Trophoblast cell (in vitro differentiated cells and primary cell): ENCODE data around the gene PWWP2B.

Experiments used
- DNase-seq, 2 donors: peaks; one replicate each; pipeline ENCODE4 v3.0.0-alpha.2; 2016
- H2AFZ ChIP-seq: 2 replicates; pipeline ENCODE4 v1.6.1; 2013; ENCODE audit warnings: low read length, moderate library complexity, mild to moderate bottlenecking; ENCODE audit not compliant: insufficient read depth, poor library complexity
- H2AK5ac ChIP-seq: 2 replicates; pipeline ENCODE4 v1.6.1; 2013; ENCODE audit warnings: mild to moderate bottlenecking, low read length
- H2BK120ac ChIP-seq: 2 replicates; pipeline ENCODE4 v1.6.1; 2013; ENCODE audit warnings: low read length, mild to moderate bottlenecking, moderate library complexity; ENCODE audit not compliant: insufficient read depth, poor library complexity
- H2BK12ac ChIP-seq: 2 replicates; pipeline ENCODE4 v1.6.1; 2013; ENCODE audit warnings: mild to moderate bottlenecking, low read length, moderate library complexity
- H2BK5ac ChIP-seq: 2 replicates; pipeline ENCODE4 v1.6.1; 2013; ENCODE audit warnings: low read length, low read depth, moderate library complexity, mild to moderate bottlenecking; ENCODE audit not compliant: poor library complexity
- H3K14ac ChIP-seq: 2 replicates; pipeline ENCODE4 v1.6.1; 2013; ENCODE audit warnings: mild to moderate bottlenecking, low read length
- H3K18ac ChIP-seq: 2 replicates; pipeline ENCODE4 v1.6.1; 2013; ENCODE audit warnings: mild to moderate bottlenecking, low read length
- H3K23ac ChIP-seq: 2 replicates; pipeline ENCODE4 v1.6.1; 2013; ENCODE audit warnings: low read length
- H3K27ac ChIP-seq: 2 replicates; pipeline ENCODE4 v1.5.1; 2013; ENCODE audit warnings: low read depth, mild to moderate bottlenecking, inconsistent platforms, low read length, moderate library complexity
- H3K27me3 ChIP-seq: 2 replicates; pipeline ENCODE4 v1.6.1; 2013; ENCODE audit warnings: inconsistent platforms, mild to moderate bottlenecking, low read length, moderate library complexity; ENCODE audit not compliant: insufficient read depth
- H3K36me3 ChIP-seq, 2 experiments: 1 replicate in 1 of 2; 2 replicates in 1 of 2; pipeline ENCODE4 v1.6.1; 2013; ENCODE audit warnings: low read length in 2 of 2, mild to moderate bottlenecking in 2 of 2, moderate library complexity in 1 of 2; ENCODE audit not compliant: insufficient read depth in 2 of 2, control insufficient read depth in 1 of 2
- H3K4ac ChIP-seq: 2 replicates; pipeline ENCODE4 v1.6.1; 2013; ENCODE audit warnings: low read depth, mild to moderate bottlenecking, low read length, moderate library complexity
- H3K4me1 ChIP-seq, 2 experiments: 1 replicate in 1 of 2; 2 replicates in 1 of 2; pipeline ENCODE4 v1.6.1; 2013; ENCODE audit warnings: low read length in 2 of 2, mild to moderate bottlenecking in 2 of 2, moderate library complexity in 1 of 2; ENCODE audit not compliant: insufficient read depth in 2 of 2, control insufficient read depth in 1 of 2
- H3K4me2 ChIP-seq: 2 replicates; pipeline ENCODE4 v1.6.1; 2013; ENCODE audit warnings: inconsistent platforms, mild to moderate bottlenecking, low read length, moderate library complexity
- H3K4me3 ChIP-seq: 2 replicates; pipeline ENCODE4 v1.5.1; 2013; ENCODE audit warnings: mild to moderate bottlenecking, low read depth, low read length, inconsistent platforms
- H3K79me1 ChIP-seq: one replicate; pipeline ENCODE4 v1.6.1; 2013; ENCODE audit warnings: low read length
- H3K79me2 ChIP-seq: 2 replicates; pipeline ENCODE4 v1.6.1; 2013; ENCODE audit warnings: low read length, mild to moderate bottlenecking; ENCODE audit not compliant: control insufficient read depth, insufficient read depth, poor library complexity
- H3K9ac ChIP-seq: 2 replicates; pipeline ENCODE4 v1.6.1; 2013; ENCODE audit warnings: mild to moderate bottlenecking, low read length
- H3K9me3 ChIP-seq: 2 replicates; pipeline ENCODE4 v1.6.1; 2013; ENCODE audit warnings: low read depth, mild to moderate bottlenecking, control low read depth, inconsistent platforms, low read length; ENCODE audit not compliant: insufficient read depth
- H4K12ac ChIP-seq: 2 replicates; pipeline ENCODE4 v1.6.1; 2013; ENCODE audit warnings: low read depth, mild to moderate bottlenecking, low read length, moderate library complexity
- H4K8ac ChIP-seq: 2 replicates; pipeline ENCODE4 v1.6.1; 2013; ENCODE audit warnings: low read depth, mild to moderate bottlenecking, low read length, moderate library complexity
- H4K91ac ChIP-seq: one replicate; pipeline ENCODE4 v1.6.1; 2013; ENCODE audit warnings: low read depth, mild to moderate bottlenecking, low read length, moderate library complexity
- WGBS: extraction: QIAGEN DNeasy Blood & Tissue Kit; methylation state at CpG from one replicate; pipeline ENCODE4 v1.1.7; 2013; ENCODE audit warnings: missing lambda C conversion rate; ENCODE audit not compliant: insufficient read length, insufficient coverage; ENCODE audit errors: extremely low coverage; 5-methylcytosine and 5-hydroxymethylcytosine counted together

PWWP2B gene

DNA sequence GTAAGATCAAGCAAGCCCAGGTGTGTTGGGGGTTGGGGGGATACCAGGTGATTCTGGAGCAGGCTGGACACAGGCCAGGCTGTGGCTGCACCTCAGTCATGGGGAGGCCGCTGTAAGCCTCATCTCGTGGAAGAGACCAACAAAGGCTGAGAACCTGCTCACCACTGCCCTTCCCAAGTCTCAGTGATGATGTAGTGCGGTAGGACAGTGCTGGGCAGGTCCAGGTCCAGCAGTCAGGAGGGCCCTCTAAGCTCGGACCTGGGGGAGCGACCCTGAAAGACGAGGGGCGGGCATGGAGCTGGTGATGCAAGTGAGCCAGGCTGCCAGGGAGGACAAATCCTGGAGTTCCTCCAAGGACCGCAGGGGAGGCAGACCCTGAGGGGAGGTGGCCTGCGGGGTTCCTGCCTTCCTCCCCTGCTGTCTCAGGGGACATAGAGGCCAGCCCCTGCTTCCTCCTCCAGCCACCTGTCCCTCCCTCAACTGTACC is 3.3 kb upstream of the PWWP2B start:
- Histone ChIP-seq H2AK5ac (no peak overlapping the region), H3K4me3 (no peak overlapping the region), H2BK5ac (no peak overlapping the region), H3K18ac (peak overlapping the region; percentile 11), H3K4me1 (peaks cover 33 to 34% of the 10 kb centered on the region in 2 experiments), H3K4me2 (no peak overlapping the region), H4K12ac (no peak overlapping the region), H2AFZ (no peak overlapping the region), H4K91ac (peak overlapping the region; percentile 23), H2BK12ac (no peak overlapping the region), H3K36me3 (peaks cover 0 to 2% of the 10 kb centered on the region in 2 experiments), H3K27me3 (no peaks in the 10 kb centered on the region), H3K23ac (no peak overlapping the region), H4K8ac (no peak overlapping the region), H3K4ac (no peak overlapping the region), H3K9me3 (peaks cover 8% of the 10 kb centered on the region), H3K79me1 (peaks cover 33% of the 10 kb centered on the region), H2BK120ac (no peak overlapping the region), H3K27ac (peak overlapping the region; percentile 6), H3K9ac (no peak overlapping the region), H3K14ac (no peak overlapping the region), H3K79me2 (peaks cover 20% of the 10 kb centered on the region)
- no peak for DNase-seq
- WGBS = no CpG with 5 or more reads among the region's 9 CpGs

GRCh38 chr10:132394201-132394811 is 2.7 kb upstream of the PWWP2B start:
- WGBS = no CpG with 5 or more reads among the region's 13 CpGs
- Histone ChIP-seq H3K18ac (no peak overlapping the region), H3K79me1 (peaks cover 36% of the 10 kb centered on the region), H3K4me3 (no peak overlapping the region), H4K91ac (peak overlapping the region; percentile 23), H3K27ac (no peak overlapping the region), H3K9me3 (peaks cover 8% of the 10 kb centered on the region), H3K27me3 (no peaks in the 10 kb centered on the region), H3K79me2 (peaks cover 25% of the 10 kb centered on the region), H3K4me2 (no peak overlapping the region), H2BK5ac (no peak overlapping the region), H2AFZ (no peak overlapping the region), H2AK5ac (no peak overlapping the region), H2BK12ac (no peak overlapping the region), H2BK120ac (no peak overlapping the region), H4K12ac (no peak overlapping the region), H3K36me3 (peaks cover 3 to 5% of the 10 kb centered on the region in 2 experiments), H4K8ac (no peak overlapping the region), H3K9ac (no peak overlapping the region), H3K23ac (no peak overlapping the region), H3K14ac (no peak overlapping the region), H3K4ac (no peak overlapping the region), H3K4me1 (peaks cover 33 to 34% of the 10 kb centered on the region in 2 experiments)
- DNase-seq = no peak

- Histone ChIP-seq H3K4ac (peak overlapping the region; percentile 26), H2AFZ (no peak overlapping the region), H4K8ac (peak overlapping the region; percentile 63), H3K36me3 (peaks cover 7% of the 10 kb centered on the region in 2 experiments), H3K18ac (peak overlapping the region; percentile 55), H2BK5ac (peak overlapping the region; percentile 24), H2BK120ac (peak overlapping the region; percentile 61), H3K27me3 (no peaks in the 10 kb centered on the region), H3K79me2 (peaks cover 30% of the 10 kb centered on the region), H4K91ac (peak overlapping the region; percentile 94), H3K9ac (no peak overlapping the region), H2BK12ac (peak overlapping the region; percentile 52), H3K4me3 (no peak overlapping the region), H3K9me3 (peaks cover 10% of the 10 kb centered on the region), H3K23ac (no peak overlapping the region), H3K79me1 (peaks cover 39% of the 10 kb centered on the region), H2AK5ac (peak overlapping the region; percentile 22), H3K4me2 (no peak overlapping the region), H3K27ac (peak overlapping the region; percentile 75), H3K14ac (peak overlapping the region; percentile 80), H4K12ac (peak overlapping the region; percentile 1), H3K4me1 (peaks cover 36 to 38% of the 10 kb centered on the region in 2 experiments)
- no CpG with 5 or more reads among the region's 12 CpGs for WGBS
- DNase-seq = no peak
Observed at GRCh38 chr10:132394936-132395703, 1.9 kb upstream of the PWWP2B start.

DNA sequence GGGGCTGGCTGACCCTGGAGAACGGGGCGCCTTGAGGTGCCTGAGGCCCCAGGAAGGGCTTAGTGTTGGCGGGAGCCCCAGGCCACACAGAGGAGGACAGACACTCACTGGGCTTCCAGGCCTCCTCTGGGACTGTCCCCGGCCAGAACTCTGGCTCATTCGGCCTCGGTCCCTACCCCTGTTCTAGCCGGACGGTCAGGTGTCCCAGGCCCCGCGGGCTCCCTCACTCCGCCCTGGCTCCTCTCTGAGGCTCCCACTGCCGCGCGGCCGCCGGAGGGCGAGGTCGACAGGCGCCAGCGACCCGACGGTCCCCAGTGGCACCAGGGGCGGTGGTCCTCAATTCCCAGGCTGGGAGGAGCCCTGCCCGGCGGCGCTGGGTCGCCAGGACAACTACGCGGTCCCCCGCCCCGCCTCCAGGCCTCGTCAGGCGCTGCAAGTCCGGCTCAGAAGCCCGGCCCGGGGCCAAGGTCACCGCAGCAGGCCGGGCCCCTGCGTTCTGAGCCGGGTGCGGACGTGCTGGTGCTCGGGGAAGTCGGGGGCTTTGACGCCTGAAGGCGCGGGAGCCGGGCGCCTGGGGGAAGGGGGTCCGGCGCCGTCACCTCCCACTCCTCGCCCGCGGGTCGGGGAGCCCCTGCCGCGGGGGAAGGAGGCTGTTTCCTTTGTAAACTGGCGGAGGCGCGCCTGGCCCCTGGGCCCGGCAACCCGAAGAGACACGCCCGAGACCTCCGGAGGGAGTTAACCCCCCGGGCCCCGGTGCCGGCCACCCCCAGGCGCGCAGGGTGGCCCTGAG is 1.1 kb upstream of the PWWP2B start:
- Histone ChIP-seq H3K4me2 (peak overlapping the region; percentile 70), H3K18ac (peak overlapping the region; percentile 55), H3K4me1 (peaks cover 44 to 45% of the 10 kb centered on the region in 2 experiments), H3K9ac (peak overlapping the region; percentile 78), H2BK12ac (peak overlapping the region; percentile 52), H3K9me3 (peaks cover 10% of the 10 kb centered on the region), H4K12ac (peak overlapping the region; percentile 1), H3K36me3 (peaks cover 7% of the 10 kb centered on the region in 2 experiments), H3K27me3 (no peaks in the 10 kb centered on the region), H3K4ac (peak overlapping the region; percentile 28), H3K79me1 (peaks cover 47% of the 10 kb centered on the region), H2AK5ac (peak overlapping the region; percentile 22), H2BK5ac (peak overlapping the region; percentile 25), H4K91ac (peak overlapping the region; percentile 94), H2BK120ac (peak overlapping the region; percentile 61), H3K27ac (peak overlapping the region; percentile 75), H3K79me2 (peaks cover 37% of the 10 kb centered on the region), H3K23ac (no peak overlapping the region), H2AFZ (no peak overlapping the region), H4K8ac (peak overlapping the region; percentile 75), H3K14ac (peak overlapping the region; percentile 80), H3K4me3 (peak overlapping the region; percentile 69)
- peak; percentile 55 to 66 for DNase-seq
- no CpG with 5 or more reads among the region's 71 CpGs for WGBS
